Activated effector memory CD4-positive, alpha-beta T cell treated with Interleukin-2 at 50 U/mL for 16 hours (primary cell): Measurements from ENCODE around the gene GIMAP2.

ENCODE experiments used
- DNase-seq: peaks from one replicate; pipeline ENCODE4 v3.0.0-alpha.2; 2020

GIMAP2 gene

DNA sequence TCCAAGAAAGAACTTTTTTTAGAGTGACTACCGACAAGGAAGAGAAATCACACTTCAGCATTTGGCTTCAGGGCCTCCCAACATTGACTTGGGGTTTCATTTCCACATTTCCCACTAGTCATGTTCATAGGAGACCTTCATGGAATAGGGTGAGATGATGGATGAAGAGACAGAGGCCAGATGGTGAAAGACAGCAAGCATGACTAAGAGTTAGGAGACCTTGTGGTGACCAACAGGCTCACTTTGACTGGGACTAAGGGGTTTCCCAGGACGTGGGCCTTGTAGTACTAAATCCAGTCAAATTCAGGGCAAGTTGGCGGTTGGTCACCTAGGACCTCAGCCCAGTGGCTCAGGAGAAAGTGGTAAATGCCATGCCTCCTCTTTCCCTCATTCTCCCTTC, 48.7 kb downstream of the GIMAP2 start:
- no peak for DNase-seq

GRCh38 chr7:150735596-150736358, 50.3 kb downstream of the GIMAP2 start:
- DNase-seq, result no peak

GRCh38 chr7:150736864-150737263, 51.4 kb downstream of the GIMAP2 start:
- DNase-seq, result no peak

DNA sequence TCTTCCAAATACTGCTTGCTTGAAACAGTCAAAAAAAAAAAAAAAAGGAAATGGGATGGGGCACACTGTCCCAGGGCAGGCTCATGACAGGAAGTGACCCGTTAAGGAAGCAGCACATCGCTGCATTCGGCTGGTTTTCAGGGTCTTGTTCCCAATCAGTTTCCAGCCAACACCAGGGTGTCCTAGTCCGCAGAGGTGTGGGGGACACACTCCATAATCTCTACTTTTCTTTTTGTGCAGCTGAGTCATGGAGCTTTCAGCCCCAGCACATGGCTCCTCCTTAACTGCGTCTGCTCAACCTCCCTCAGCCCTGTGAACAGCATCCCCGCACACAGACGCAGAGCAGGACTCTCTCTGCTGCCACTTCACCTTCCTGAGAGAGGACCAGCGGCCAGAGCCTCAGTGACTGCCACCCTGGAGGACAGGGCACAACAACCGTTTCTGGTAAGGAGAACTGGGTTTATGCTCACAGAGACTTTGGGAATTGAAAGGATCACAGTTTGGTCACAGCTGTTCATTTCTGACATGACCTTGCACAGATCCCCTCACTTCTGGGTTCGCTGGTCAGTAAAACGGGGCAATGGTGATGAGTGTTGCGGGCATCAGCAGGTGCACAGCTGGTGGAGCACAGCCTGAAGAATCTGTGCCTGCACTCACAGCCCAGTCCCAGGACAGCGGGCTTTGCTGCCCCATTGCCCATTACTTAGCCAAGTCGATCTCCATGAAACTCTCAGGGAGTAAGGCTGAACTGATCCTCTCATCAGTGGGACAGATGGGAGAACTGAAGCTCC, 52.0 kb downstream of the GIMAP2 start, which contains the start of gene GIMAP5:
GIMAP5 (plus strand) TSS at position 154 of the 791 bp plus-strand sequence. CDS start 3,467 bp downstream, outside the sequence.
- DNase-seq, result peak; percentile 57

DNA sequence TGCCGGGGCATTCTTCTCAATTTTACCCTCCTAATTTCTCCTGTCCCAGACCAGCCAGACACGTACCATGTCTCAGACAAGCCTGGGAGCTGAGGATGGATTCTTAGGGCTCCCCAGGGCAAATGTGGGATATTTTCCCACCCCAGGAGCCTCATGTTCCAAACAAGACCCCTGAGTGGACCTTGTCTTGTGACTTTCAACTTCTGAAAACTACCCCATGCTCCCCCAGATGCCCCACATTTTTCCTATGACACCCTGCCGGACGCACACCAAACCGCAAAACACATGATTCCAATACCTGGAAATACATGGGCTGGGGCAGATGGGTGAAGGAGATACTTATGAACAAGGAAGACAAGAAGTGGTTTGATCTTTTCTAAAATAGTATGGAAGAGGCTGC, 52.6 kb downstream of the GIMAP2 start:
- no peak for DNase-seq

DNA sequence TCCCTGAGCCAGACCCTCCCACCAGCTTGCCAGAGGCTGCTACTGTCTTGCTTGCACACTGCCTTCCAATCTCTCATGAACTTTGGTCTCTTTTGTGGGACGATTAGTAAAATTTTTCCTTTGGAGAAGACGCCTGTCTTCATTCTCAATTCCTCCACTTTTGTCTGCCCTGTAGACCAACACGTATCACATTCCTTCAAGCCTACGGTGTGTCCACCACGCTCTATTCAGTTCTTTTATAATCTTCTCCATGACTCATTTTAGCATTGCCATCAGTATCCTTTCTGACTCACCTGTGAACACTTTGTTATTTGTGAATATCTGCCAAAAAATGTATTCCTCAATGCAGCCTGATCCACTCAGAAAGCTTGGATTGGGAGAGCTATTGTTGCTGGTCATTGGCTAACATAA, 53.1 kb downstream of the GIMAP2 start:
- DNase-seq, result no peak

DNA sequence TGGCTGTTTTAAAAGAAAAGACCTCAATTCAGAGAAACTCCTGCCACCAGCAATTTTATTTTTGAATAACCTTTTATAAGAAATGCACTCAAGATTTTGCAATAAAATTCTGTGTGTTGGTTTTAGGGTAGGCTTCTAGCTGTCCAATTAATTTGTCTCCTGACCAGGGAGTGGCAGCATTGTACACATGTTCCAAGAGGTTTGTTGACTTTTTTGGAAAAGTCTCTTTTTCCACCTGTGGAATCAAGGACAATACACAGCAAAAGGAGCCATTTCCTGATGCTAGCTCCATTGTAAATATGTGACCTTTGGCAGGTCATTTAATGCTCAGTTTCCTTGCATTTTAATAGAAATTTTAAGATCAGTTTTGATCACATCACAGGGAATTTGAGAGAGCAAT, 53.5 kb downstream of the GIMAP2 start:
- DNase-seq, result no peak

- no peak for DNase-seq
These were observed 54.5 kb downstream of the GIMAP2 start for GRCh38 chr7:150740053-150740452.

DNA sequence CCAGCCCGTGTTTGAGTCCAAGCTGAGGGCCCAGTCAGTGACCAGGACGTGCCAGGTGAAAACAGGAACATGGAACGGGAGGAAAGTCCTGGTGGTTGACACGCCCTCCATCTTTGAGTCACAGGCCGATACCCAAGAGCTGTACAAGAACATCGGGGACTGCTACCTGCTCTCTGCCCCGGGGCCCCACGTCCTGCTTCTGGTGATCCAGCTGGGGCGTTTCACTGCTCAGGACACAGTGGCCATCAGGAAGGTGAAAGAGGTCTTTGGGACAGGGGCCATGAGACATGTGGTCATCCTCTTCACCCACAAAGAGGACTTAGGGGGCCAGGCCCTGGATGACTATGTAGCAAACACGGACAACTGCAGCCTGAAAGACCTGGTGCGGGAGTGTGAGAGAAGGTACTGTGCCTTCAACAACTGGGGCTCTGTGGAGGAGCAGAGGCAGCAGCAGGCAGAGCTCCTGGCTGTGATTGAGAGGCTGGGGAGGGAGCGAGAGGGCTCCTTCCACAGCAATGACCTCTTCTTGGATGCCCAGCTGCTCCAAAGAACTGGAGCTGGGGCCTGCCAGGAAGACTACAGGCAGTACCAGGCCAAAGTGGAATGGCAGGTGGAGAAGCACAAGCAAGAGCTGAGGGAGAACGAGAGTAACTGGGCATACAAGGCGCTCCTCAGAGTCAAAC, 56.9 kb downstream of the GIMAP2 start:
- no peak for DNase-seq
